Ishikawa (cell line): ENCODE measurements around the gene FLT1.

Experiments used
- CEBPB ChIP-seq: IDR thresholded peaks from 2 replicates; pipeline ENCODE4 v1.6.1; 2012
- CREB1 ChIP-seq: IDR thresholded peaks from 2 replicates; pipeline ENCODE4 v1.6.1; 2012; ENCODE audit warnings: low read depth
- EGR1 ChIP-seq: IDR thresholded peaks from 2 replicates; pipeline ENCODE4 v1.6.1; 2012
- EP300 ChIP-seq: IDR thresholded peaks from 2 replicates; pipeline ENCODE4 v1.6.1; 2012; ENCODE audit warnings: borderline replicate concordance
- FOXM1 ChIP-seq: IDR thresholded peaks from 2 replicates; pipeline ENCODE4 v1.6.1; 2012; ENCODE audit warnings: low read depth, borderline replicate concordance
- NFIC ChIP-seq: IDR thresholded peaks from 2 replicates; pipeline ENCODE4 v1.6.1; 2012
- RAD21 ChIP-seq: IDR thresholded peaks from 2 replicates; pipeline ENCODE4 v1.6.1; 2012; ENCODE audit warnings: low read depth
- TAF1 ChIP-seq: IDR thresholded peaks from 2 replicates; pipeline ENCODE4 v1.6.1; 2012; ENCODE audit warnings: low read depth, mild to moderate bottlenecking
- TCF12 ChIP-seq: IDR thresholded peaks from 2 replicates; pipeline ENCODE4 v1.6.1; 2012; ENCODE audit warnings: low read depth
- TEAD4 ChIP-seq: IDR thresholded peaks from 2 replicates; pipeline ENCODE4 v1.6.1; 2012
- USF1 ChIP-seq: IDR thresholded peaks from 2 replicates; pipeline ENCODE4 v1.6.1; 2012
- YY1 ChIP-seq: IDR thresholded peaks from 2 replicates; pipeline ENCODE4 v1.6.1; 2012; ENCODE audit warnings: low read depth
- ZBTB7A ChIP-seq: IDR thresholded peaks from 2 replicates; pipeline ENCODE4 v1.6.1; 2012; ENCODE audit warnings: low read depth
- TF ChIP-seq, protein P1 (sequence below): IDR thresholded peaks from 2 replicates; pipeline ENCODE4 v1.6.1; 2012; ENCODE audit warnings: low read depth, mild to moderate bottlenecking
- TF ChIP-seq, protein P2 (sequence below): IDR thresholded peaks from 2 replicates; pipeline ENCODE4 v1.6.1; 2012

Gene FLT1

GRCh38 chr13:28268800-28269223 is 226.1 kb downstream of the FLT1 start:
- TF ChIP-seq EP300, result no peak
- TF ChIP-seq CREB1, result no peak
- TF ChIP-seq EGR1, result no peak
- TF ChIP-seq CEBPB, result no peak
- TF ChIP-seq YY1, result no peak
- no peak for TF ChIP-seq ZBTB7A
- no peak for TF ChIP-seq FOXM1

- TF ChIP-seq CEBPB (no peak), TAF1 (no peak), RAD21 (no peak), EGR1 (no peak), ZBTB7A (no peak), NFIC (no peak), YY1 (no peak)
- TF ChIP-seq, protein P1, sequence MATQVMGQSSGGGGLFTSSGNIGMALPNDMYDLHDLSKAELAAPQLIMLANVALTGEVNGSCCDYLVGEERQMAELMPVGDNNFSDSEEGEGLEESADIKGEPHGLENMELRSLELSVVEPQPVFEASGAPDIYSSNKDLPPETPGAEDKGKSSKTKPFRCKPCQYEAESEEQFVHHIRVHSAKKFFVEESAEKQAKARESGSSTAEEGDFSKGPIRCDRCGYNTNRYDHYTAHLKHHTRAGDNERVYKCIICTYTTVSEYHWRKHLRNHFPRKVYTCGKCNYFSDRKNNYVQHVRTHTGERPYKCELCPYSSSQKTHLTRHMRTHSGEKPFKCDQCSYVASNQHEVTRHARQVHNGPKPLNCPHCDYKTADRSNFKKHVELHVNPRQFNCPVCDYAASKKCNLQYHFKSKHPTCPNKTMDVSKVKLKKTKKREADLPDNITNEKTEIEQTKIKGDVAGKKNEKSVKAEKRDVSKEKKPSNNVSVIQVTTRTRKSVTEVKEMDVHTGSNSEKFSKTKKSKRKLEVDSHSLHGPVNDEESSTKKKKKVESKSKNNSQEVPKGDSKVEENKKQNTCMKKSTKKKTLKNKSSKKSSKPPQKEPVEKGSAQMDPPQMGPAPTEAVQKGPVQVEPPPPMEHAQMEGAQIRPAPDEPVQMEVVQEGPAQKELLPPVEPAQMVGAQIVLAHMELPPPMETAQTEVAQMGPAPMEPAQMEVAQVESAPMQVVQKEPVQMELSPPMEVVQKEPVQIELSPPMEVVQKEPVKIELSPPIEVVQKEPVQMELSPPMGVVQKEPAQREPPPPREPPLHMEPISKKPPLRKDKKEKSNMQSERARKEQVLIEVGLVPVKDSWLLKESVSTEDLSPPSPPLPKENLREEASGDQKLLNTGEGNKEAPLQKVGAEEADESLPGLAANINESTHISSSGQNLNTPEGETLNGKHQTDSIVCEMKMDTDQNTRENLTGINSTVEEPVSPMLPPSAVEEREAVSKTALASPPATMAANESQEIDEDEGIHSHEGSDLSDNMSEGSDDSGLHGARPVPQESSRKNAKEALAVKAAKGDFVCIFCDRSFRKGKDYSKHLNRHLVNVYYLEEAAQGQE, result no peak
- TF ChIP-seq, protein P2, sequence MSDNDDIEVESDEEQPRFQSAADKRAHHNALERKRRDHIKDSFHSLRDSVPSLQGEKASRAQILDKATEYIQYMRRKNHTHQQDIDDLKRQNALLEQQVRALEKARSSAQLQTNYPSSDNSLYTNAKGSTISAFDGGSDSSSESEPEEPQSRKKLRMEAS, result no peak
These were observed 227.4 kb downstream of the FLT1 start for GRCh38 chr13:28267497-28267896.

DNA sequence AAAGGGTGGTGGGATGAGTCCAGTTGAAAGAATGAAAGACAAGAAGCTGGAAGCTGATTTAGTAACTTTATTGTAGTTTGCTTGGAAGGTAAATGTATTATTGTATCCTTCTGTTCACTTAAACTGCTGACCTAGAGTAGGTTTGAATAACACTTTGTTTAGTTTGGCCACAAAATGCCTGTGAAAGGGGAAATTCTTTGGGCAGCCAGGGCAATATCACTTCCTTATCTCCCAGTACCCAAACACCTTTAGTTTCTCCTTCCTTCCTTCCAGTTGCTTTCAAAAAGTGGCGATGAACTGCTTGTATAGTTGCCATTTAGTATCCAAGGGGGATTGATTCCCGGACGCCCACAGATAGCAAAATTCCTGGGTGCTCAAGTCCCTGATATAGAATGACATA is 236.5 kb downstream of the FLT1 start:
- TF ChIP-seq TAF1 (no peak), TEAD4 (no peak), CEBPB (no peak)
- TF ChIP-seq, protein P2, result no peak

- TF ChIP-seq, protein P1, result no peak
- TF ChIP-seq EP300 (no peak), EGR1 (no peak), CEBPB (no peak), ZBTB7A (no peak)
These were observed 237.6 kb downstream of the FLT1 start for GRCh38 chr13:28257305-28257704.

DNA sequence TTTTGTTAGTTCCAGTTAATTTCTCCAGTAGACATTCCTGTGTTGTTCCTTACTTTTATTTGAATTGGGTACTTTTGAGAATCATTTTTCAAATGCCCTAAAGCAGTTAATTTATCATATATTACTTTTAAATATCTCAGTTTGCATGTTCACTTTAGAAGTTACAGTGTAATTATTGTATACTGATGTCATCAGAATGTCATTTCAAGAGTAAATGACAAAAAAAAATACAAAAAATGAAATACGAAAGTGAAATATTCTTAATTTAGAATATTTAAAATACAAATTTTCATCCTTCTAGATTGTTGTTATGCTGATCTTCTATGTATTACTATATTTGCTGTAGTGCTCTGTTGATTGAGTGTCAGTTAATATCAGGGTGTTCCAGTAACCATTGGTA is 242.4 kb downstream of the FLT1 start:
- TF ChIP-seq CREB1, result no peak

GRCh38 chr13:28251466-28251865 is 243.5 kb downstream of the FLT1 start:
- no peak for TF ChIP-seq USF1
- TF ChIP-seq CREB1, result no peak
- no peak for TF ChIP-seq EGR1
- no peak for TF ChIP-seq TCF12
- TF ChIP-seq, protein P2, result no peak
- TF ChIP-seq YY1, result no peak
- TF ChIP-seq CEBPB, result no peak
- TF ChIP-seq TEAD4, result no peak
- no peak for TF ChIP-seq TAF1
- TF ChIP-seq ZBTB7A, result no peak
- TF ChIP-seq, protein P1, result no peak
- no peak for TF ChIP-seq NFIC
- no peak for TF ChIP-seq EP300
- no peak for TF ChIP-seq FOXM1
- no peak for TF ChIP-seq RAD21
